Adrenal gland (tissue), 12 donors: Measurements from ENCODE around the gene GRIA4. TPM values are rescaled to one million over a fixed set of nuclear protein-coding genes. Genes with fewer than 3 reads are reported as not detected.
"Not testable (repeated sequence)": the region's sequence is repeated elsewhere in the genome, so short reads cannot be mapped to it uniquely, and the experiment has no call there.

Experiments used
- DNase-seq, 7 donors: peaks; one replicate each; pipeline ENCODE4 v3.0.0-alpha.2; 2019 to 2020
- H3K27ac ChIP-seq, 5 donors: fragments of 200-600 bp; sonication (generic) in 4 of 5; 1 replicate in 3 of 5; 2 replicates in 2 of 5; pipeline versions ENCODE4 v1.5.1 to v1.8.0; 2016 to 2020; ENCODE audit warnings: mild to moderate bottlenecking in 1 of 5
- H3K27me3 ChIP-seq: fragments of 200-600 bp; 2 replicates; pipeline ENCODE4 v1.8.0; 2021
- H3K36me3 ChIP-seq, 2 donors: fragments of 200-600 bp; replicated peaks in 1 of 2; 1 replicate in 1 of 2; 2 replicates in 1 of 2; pipeline versions ENCODE4 v1.5.1 to v1.8.0; 2018 to 2022
- H3K4me1 ChIP-seq, 2 donors: fragments of 200-600 bp; replicated peaks in 1 of 2; 1 replicate in 1 of 2; 2 replicates in 1 of 2; pipeline versions ENCODE4 v1.5.1 to v1.8.0; 2018 to 2021
- H3K4me3 ChIP-seq, 4 donors: fragments of 200-600 bp; sonication (generic) in 3 of 4; one replicate each; pipeline ENCODE4 v1.5.1; 2016 to 2018
- H3K9me3 ChIP-seq, 3 donors: fragments of 200-600 bp; sonication (generic) in 1 of 3; replicated peaks in 1 of 3; 1 replicate in 2 of 3; 2 replicates in 1 of 3; pipeline versions ENCODE4 v1.5.1 to v1.8.0; 2016 to 2021
- POLR2A ChIP-seq, 2 donors: fragments of 450-650 bp; IDR thresholded peaks; one replicate each; pipeline ENCODE4 v1.6.1; 2017; ENCODE audit warnings: antibody characterized with exemption in 2 of 2, mild to moderate bottlenecking in 2 of 2, moderate library complexity in 1 of 2
- WGBS, 4 donors: extraction: QIAGEN DNeasy Blood & Tissue Kit in 2 of 4; methylation state at CpG; one replicate each; pipeline versions ENCODE4 v1.1.5 to v1.1.7; 2013 to 2017; 5-methylcytosine and 5-hydroxymethylcytosine counted together
- intact Hi-C, 2 donors: fragments of 100-400 bp; cut with DNase I; formaldehyde crosslinking; loops; one replicate each; pipeline versions ENCODE4 v1.14.1 to v1.15.0; 2022 to 2023
- polyA plus RNA-seq, 3 donors: library from polyadenylated mRNA; stranded (reverse); fragments of 200-250 nt in 2 of 3; fragments of 350-450 nt in 1 of 3; fragmentation: Illumina TruSeq in 1 of 3; extraction: RNeasy Lipid Tissue Mini Kit (QIAGEN cat#74804) in 1 of 3; gene quantifications; one replicate each; pipeline ENCODE4 v1.2.3, GENCODE V29; 2013 to 2014
- total RNA-seq, 9 donors: library from RNA; depleted of rRNA in 4 of 9; stranded (reverse); fragments of >200 nt in 4 of 9; fragments of 120-200 nt in 1 of 9; fragmentation: NEBNext Ultra II Directional in 1 of 9; extraction: Animal tissue kit (Norgen Biotek cat#: 25700) in 1 of 9; gene quantifications; one replicate each; pipeline versions ENCODE4 v1.1.0 to v1.2.4, GENCODE V29; 2013 to 2023
- TF ChIP-seq, protein P1 (sequence below), 6 experiments: fragments of 450-650 bp in 4 of 6; fragments of 200-600 bp in 2 of 6; sonication (generic) in 1 of 6; IDR thresholded peaks; 1 replicate in 5 of 6; 2 replicates in 1 of 6; pipeline versions ENCODE4 v1.5.1 to v1.8.0; 2016 to 2021; ENCODE audit warnings: antibody characterized with exemption in 6 of 6, mild to moderate bottlenecking in 2 of 6, moderate library complexity in 1 of 6
- donor health status: healthy with polysubstance abuse.
- donor health status: Bipolar disorder and iron deficiency.
- donor health status: DM: yes; HTN: yes; CAD: no.
- donor health status: DM: no; HTN: no; CAD: no.
- donor health status: DM: no; HTN: no; CAD: no.
- donor health status: DM: yes; HTN: yes; CAD: no.

The GRIA4 gene
- total and polyA plus RNA-seq, 12 donors: 0.16 to 6.2 (median 2.0) TPM; not detected in 3

DNA sequence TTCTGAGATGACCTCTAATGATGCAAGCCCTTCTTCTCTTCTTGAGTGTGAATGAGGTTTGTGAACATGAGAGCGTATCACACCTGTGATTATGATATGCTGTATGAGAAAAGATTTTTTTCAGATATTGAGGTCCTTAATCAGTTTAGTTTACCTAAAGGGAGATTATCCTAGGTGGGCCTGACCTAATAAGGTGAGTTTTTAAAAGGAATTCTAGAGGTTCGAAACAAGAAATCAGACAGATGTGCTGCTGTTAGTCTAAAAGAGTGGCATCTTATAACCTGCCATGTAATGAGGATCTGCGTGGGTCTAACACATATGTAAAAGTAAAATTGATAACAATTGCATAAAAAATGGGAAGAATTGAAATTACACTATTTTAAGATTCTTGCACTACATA is 378.3 kb downstream of the GRIA4 start:
- H3K4me3 ChIP-seq: no peak overlapping the region
- DNase-seq: no peak
- H3K4me1 ChIP-seq: no peaks in the 10 kb centered on the region
- WGBS, 4 donors: 92 to 95% (median 93%) methylated on average over 3 of the region's 3 CpGs
- H3K27me3 ChIP-seq: no peaks in the 10 kb centered on the region
- H3K9me3 ChIP-seq: no peaks in the 10 kb centered on the region
- H3K27ac ChIP-seq: no peak overlapping the region
- no peaks in the 10 kb centered on the region for H3K36me3 ChIP-seq
- TF ChIP-seq, protein P1, sequence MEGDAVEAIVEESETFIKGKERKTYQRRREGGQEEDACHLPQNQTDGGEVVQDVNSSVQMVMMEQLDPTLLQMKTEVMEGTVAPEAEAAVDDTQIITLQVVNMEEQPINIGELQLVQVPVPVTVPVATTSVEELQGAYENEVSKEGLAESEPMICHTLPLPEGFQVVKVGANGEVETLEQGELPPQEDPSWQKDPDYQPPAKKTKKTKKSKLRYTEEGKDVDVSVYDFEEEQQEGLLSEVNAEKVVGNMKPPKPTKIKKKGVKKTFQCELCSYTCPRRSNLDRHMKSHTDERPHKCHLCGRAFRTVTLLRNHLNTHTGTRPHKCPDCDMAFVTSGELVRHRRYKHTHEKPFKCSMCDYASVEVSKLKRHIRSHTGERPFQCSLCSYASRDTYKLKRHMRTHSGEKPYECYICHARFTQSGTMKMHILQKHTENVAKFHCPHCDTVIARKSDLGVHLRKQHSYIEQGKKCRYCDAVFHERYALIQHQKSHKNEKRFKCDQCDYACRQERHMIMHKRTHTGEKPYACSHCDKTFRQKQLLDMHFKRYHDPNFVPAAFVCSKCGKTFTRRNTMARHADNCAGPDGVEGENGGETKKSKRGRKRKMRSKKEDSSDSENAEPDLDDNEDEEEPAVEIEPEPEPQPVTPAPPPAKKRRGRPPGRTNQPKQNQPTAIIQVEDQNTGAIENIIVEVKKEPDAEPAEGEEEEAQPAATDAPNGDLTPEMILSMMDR (IDR thresholded peaks at IDR 0.05): no peak
- no peak for TF ChIP-seq POLR2A (IDR thresholded peaks at IDR 0.05)
- intact Hi-C loops: no loop called here

DNA sequence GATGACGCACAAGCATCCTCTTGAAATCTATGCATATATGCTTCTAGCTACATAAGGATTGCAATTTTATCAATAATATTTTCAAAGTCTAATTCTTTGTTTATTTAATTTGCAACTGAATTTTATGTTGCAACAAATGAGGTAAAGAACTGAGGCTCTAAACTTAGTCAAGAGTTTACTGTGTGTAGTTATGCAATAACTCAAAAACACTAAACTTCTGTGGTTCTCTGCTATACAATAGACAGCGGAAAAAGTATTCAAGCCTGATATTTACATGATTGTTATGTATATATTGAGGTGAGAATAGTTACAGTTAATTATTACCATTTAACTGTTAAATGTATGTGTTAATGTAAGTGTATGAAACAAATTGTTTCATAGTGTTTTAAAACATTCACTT is 379.3 kb downstream of the GRIA4 start:
- intact Hi-C loops: no loop called here
- no peaks in the 10 kb centered on the region for H3K9me3 ChIP-seq
- H3K4me3 ChIP-seq: no peak overlapping the region
- no peaks in the 10 kb centered on the region for H3K4me1 ChIP-seq
- H3K27me3 ChIP-seq: no peaks in the 10 kb centered on the region
- TF ChIP-seq POLR2A (IDR thresholded peaks at IDR 0.05): no peak
- TF ChIP-seq, protein P1 (IDR thresholded peaks at IDR 0.05): no peak
- no peak overlapping the region for H3K27ac ChIP-seq
- DNase-seq: no peak
- WGBS, 4 donors: 88 to 97% (median 95%) methylated on average over 2 of the region's 2 CpGs
- H3K36me3 ChIP-seq: no peaks in the 10 kb centered on the region

DNA sequence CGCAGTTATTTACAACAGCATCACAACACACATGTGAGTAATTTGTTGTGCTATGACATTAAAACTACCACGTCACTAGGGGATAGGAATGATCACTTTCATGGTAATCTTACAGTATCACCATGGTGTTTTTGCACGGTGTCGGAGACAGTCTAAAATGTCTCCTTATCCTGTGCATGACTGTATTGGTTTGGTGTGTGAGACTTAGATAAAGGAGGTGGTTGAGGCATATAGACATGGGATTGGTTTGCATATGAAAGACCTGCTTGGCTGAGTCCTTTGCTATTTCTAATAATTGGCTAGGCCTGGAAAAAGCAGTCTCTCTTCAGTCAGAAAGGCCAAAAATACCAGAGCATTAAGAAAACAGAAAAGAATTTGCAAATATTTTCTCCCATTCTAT is 382.0 kb downstream of the GRIA4 start:
- intact Hi-C loops: no loop called here

DNA sequence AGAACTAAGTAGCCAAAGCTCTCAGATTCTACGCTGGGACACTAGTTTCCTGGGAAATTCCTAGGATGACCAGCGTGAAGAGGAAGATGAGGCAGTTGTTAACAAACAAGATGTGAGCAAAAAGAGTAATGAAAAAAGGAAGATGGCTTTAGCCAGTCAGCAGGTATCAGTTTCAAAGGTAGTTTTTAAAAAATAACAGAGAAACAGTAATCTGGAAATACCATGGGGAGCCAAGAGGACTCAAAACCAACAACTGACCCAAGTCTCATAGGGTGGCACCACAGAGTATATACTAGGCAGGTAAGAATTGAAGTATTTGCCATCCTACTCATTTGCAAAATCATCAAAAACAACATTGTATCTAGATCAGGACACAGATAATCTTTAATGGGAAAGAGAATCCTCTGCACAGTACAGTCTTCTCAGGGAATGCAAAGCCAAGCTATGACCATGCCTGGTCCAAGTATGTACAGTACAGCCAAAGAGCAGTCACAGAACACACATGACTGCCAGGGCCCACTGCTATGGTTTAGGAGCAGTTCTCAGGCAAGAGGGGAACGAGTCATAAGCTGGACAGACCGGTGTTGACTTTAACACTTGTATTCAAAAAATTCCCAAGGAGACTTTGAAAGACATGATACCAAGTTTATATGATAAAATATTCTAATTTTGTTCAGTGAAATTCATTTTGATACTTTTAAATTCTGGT is 391.6 kb downstream of the GRIA4 start:
- Histone ChIP-seq H3K27ac (no peak overlapping the region), H3K4me1 (no peaks in the 10 kb centered on the region), H3K36me3 (no peaks in the 10 kb centered on the region), H3K4me3 (no peak overlapping the region), H3K27me3 (no peaks in the 10 kb centered on the region), H3K9me3 (peaks cover 0 to 4% (median 0%) of the 10 kb centered on the region in 3 donors)
- intact Hi-C loops: no loop called here
- DNase-seq: no peak
- 94 to 96% (median 95%) methylated on average over 4 of the region's 4 CpGs for WGBS, 4 donors
- TF ChIP-seq, protein P1 (IDR thresholded peaks at IDR 0.05): no peak
- no peak for TF ChIP-seq POLR2A (IDR thresholded peaks at IDR 0.05)

More for the DNA sequence above, 382.0 kb downstream of the GRIA4 start:
- H3K4me1 ChIP-seq: no peaks in the 10 kb centered on the region
- no peaks in the 10 kb centered on the region for H3K9me3 ChIP-seq
- H3K27me3 ChIP-seq: no peaks in the 10 kb centered on the region
- H3K36me3 ChIP-seq: no peaks in the 10 kb centered on the region
- H3K4me3 ChIP-seq: no peak overlapping the region
- TF ChIP-seq POLR2A (IDR thresholded peaks at IDR 0.05): no peak
- TF ChIP-seq, protein P1 (IDR thresholded peaks at IDR 0.05): no peak
- no peak overlapping the region for H3K27ac ChIP-seq
- WGBS, 4 donors: 93 to 98% (median 95%) methylated on average over 4 of the region's 4 CpGs
- DNase-seq: no peak

DNA sequence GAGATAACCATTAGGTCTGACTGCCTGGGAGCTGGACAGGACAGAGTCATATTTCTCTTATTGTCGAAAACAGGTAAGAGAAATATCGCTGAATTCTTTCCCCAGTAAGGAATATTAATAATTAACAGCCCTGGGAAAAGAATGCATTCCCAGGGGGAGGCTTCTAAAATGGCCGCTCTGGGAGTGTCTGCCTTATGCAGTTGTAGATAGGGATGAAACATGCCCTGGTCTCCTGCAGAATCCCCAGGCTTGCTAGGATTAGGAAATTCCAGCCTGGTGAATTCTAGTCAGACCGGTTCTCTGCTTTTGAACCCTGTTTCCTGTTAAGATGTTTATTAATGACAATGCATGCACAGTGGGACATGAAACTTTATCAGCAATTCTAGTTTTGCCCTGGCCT is 393.2 kb downstream of the GRIA4 start:
- 87 to 96% (median 94%) methylated on average over 4 of the region's 4 CpGs for WGBS, 4 donors
- not testable (repeated sequence) for H3K4me1 ChIP-seq, H3K9me3 ChIP-seq

More for the DNA sequence above, 393.2 kb downstream of the GRIA4 start:
- H3K36me3 ChIP-seq, H3K27ac ChIP-seq, DNase-seq, H3K4me3 ChIP-seq, H3K27me3 ChIP-seq, intact Hi-C loops: not testable (repeated sequence)
